GM19455 (cell line): ENCODE data around the gene GRIA4.

ENCODE experiments used
- ATAC-seq: cut with Tn5 transposase; IDR thresholded peaks from one replicate; pipeline ENCODE4 v1.9.1; 2021; ENCODE audit not compliant: unreplicated experiment

The GRIA4 gene

DNA sequence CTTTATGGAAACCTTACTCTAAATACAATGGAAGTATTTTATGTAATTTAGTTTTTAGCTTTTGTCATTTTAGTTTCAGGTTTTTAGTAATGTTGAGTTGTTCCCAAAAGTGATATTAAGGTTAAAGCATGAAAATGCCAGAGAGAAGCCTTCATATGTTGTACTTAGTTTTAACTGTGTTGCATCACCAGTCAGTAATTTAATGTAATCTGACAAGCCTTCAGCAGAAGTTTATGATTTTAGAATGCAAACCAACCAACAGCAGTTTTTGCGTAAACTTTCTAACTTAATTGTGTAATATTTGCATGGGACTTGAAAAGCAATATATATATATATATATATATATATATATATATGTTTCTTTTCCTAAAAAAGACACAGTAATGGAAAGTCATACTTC lies 301.6 kb downstream of the GRIA4 start:
- ATAC-seq = no peak

DNA sequence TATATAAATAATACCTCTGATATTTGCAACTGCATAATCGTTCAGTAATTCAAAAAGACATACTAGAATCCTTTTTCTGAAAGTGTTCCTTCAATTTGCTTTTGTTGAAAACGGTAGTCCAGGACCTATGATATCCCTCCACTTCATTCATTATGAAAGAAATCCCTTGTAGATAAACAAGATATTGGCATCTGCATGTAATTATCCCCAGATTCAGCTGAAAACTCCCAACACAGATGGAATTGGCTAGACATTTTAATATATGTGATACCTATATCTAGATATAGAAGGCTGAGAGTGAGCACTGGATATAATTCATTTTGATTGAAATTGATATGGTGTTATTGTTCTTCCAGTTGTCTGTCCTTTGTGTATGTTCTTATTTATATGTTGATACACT lies 302.8 kb downstream of the GRIA4 start:
- ATAC-seq = no peak

DNA sequence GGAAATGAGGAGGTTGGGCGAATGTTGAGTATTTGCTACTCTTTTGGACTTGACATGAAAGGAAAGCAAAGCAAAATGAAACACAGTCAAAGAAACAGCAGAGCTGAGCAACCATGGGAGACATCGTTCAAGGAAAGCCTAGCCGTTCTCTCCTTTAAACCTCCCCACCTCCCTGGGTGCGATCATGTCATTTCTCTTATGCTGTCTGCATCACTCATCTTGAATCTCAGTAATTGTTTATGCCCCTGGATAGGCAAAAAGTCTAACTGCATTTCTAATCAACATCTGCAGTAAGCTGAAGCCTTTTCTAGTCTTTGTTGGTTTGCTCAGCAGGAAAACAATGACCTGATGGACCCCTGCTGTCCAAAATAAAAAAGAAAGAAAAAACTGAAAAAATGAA lies 305.1 kb downstream of the GRIA4 start:
- ATAC-seq = no peak

DNA sequence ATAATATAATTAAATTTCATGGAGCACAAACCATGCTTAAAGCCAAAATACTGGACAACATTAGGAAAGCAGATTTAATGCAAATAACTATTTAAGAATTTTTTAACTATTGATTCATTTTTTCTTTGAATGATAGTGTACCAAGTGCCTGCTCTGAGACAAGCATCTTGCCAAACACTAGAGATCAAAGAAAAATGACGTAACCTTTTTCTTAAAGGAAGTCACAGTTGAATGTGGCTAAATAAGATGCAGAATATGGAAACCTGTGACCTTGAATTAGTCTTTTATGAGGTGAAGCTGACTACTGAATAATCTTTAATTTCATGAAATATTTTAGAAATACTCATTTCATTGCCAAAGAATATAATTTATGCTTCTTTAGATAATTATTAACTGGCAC lies 308.2 kb downstream of the GRIA4 start:
- ATAC-seq = no peak

DNA sequence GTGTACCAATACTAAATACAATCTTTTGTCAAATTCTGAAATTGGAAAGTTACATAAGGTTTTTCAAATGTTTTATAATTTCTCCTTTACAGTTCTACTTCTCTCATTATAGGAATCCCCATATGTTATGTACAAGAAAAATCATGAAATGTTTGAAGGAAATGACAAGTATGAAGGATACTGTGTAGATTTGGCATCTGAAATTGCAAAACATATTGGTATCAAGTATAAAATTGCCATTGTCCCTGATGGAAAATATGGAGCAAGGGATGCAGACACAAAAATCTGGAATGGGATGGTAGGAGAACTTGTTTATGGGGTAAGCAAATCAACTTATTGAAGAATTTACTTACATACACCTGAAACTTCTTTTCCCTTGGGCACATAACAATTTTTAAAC lies 308.7 kb downstream of the GRIA4 start:
- no peak for ATAC-seq

DNA sequence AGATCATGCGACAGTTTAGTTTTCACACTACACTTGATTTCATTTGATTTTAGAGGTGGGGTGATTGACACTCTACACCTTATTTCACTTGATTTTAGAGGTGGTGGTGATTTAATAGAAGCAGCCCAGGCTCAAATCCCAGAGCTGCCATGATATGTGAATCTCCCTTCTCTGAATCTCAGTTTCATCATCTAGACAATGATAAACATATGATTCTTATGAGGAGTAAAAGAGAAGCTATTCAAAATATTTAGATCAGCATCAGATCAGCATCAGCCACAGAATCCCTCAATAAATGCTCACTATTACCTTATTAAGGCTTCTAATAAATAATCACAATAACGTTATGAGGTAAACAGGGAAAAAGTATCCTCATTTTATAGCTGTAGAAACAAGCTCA lies 313.4 kb downstream of the GRIA4 start:
- no peak for ATAC-seq

DNA sequence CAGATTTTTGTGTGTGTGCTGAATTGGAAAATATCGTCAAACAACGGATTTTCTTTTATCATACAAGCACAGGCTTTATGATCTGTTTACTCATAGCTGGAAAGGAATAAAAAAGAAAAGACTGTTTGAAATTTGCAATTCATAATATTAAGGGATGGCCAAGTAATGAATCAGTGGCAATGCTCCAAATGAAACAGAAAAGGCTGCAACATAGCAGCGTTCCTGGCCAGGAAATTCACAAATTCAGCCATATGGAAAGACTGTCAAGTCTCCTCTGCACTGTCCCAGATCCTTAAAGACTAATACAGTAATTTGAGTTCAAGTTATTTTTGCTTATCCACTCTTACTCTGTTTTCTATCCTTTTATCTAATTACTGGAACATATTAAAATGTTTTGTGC lies 313.9 kb downstream of the GRIA4 start:
- ATAC-seq = no peak

DNA sequence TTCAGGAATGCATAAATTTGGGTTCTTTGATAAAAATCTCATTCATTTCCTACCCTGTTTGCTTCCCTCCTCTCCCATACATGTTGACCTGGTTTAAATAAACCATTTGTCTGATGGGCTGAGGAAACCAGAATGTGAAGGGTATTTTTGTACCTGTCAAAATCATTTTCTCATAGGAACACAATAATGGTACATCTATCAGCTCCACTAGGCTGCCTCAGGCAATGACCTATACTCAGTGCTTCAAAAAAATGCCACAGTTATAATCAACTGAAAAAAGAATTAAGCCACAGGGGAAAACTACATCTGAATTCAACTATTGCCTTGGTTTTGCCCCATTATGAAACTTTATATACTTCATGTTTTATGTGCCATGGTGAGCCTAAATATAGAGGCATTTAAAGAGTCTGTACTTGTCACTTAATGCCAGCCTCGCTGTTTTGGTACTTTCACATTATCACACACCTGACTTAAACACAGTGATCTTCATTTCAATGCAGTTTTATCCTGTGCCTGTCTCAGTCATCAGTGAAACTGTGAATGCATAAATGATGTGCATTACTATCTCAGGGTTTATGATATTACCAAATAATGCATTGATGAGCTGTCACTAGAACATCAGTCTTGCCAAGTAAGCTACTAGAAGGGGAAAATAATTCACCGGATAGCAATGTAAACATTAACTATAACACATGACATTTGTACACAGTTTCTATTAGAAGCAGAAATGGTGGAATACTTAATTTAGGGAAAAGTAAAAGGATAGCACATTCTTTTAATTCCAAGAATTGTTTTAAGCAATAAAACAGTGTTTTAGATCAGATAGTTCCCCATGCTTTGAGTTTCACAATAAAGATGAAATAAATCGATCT lies 319.4 kb downstream of the GRIA4 start:
- ATAC-seq = no peak

DNA sequence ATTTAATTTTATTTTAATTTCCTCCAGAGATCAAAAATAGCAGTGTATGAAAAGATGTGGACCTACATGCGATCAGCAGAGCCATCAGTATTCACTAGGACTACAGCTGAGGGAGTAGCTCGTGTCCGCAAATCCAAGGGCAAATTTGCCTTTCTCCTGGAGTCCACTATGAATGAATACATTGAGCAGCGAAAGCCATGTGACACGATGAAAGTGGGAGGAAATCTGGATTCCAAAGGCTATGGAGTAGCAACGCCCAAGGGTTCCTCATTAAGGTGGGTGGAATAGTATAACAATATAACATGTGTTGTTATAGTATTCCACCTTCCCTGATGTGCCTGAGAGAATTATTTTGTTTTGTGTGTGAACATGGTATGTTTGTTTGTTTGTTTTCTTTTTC lies 323.8 kb downstream of the GRIA4 start:
- no peak for ATAC-seq

DNA sequence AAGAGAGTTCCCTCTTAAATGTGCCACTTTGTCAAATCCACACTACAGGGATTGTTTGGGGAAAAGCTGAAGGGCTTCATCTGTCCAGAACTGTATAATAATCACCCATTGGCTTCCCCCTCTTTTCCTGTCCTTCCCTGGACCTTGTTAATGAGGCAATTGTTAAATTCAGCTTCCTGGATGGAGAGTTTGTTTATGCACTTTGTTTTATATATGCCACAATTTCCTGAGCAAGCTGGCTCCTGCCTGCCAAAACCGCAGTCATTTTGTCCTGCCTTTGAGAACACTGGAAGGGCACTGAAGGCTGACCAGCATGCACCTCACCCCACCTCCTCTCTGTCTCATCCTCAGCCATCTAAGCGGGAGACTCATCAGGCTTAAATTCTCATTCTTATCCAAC lies 325.9 kb downstream of the GRIA4 start:
- ATAC-seq = no peak

DNA sequence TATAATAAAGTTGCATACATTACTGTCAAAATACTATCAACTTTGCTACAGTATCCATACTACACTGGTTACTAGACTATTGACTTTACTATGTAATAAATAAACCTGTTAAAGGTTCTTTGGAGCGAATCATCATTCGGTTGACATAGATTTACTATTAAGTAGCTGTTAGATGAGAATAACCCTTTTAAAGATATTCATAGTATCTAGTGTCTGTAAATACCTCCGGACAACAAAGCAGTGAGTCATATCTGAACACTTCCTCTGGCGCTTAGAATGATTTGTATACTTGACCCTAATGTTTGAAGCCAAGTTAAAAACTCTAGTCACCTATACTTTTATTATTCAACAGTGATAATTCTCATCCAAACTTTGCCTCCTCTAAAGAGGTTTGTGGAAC lies 327.5 kb downstream of the GRIA4 start:
- ATAC-seq = no peak

DNA sequence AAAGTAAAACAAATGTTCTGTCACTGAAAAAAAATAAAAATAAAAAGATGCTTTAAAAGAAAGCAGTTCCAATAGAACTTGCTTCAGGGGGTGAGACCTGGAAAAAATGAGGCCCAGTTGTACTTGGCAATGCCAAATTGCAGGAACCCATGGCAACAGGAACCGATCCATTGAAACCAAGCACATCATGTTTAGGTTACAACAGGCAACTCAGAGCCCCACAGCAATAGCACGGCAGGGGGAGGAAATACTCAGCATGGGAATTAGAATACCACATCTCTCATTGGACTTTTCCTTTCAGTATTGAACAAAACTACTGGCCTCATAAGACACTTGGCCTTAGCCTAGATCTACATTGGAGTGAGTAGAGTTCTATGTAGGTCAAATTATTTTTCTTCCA lies 327.9 kb downstream of the GRIA4 start:
- ATAC-seq = no peak

DNA sequence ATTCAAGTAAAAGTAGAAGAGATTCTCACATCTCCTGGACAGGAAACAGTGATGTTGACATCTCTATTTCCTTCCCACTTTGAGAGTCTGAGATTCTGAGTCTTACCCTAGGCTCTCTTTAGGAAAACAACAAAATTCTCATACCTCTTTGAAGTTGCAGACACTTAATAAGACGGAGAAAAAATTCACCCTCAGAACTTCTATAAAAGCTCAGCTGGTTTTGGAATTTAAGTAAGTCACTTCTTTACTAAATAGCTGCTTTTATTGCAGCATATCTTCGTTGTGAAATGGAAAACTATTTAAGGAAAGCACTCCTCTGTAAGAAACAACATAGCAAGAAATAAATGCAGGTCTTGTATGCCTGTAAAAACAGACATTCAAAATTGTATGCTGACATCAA lies 333.0 kb downstream of the GRIA4 start:
- ATAC-seq = no peak

DNA sequence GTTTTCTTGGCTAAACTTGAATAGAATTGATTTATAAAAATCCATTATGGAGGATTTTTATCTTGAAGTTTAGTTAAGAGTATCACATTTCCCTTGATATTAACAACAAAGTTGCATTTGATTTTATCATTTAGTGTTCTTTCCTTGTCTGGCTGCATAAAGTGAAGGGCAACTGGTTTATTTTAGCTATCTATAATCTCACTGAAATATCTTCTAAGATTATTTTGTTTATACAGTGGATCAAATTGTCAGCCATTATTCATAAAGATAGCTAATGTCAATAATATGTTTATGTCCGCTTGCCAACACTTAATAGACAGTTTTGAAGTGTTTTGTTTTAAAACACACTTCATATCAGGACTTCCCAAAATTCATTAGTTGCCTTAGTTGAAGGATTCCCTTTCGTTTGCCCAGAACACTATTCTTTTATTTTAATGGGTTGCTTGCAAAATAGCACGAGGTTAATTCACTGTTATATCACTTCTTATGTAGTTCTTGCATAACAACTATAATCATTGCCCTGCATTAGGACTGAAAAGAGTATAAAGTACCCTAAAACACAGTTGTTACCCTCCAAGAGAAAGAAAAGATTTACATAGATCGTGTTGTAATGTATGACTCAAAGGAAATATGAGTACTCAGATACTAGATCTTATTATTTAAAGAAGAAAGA lies 339.2 kb downstream of the GRIA4 start:
- ATAC-seq = no peak

DNA sequence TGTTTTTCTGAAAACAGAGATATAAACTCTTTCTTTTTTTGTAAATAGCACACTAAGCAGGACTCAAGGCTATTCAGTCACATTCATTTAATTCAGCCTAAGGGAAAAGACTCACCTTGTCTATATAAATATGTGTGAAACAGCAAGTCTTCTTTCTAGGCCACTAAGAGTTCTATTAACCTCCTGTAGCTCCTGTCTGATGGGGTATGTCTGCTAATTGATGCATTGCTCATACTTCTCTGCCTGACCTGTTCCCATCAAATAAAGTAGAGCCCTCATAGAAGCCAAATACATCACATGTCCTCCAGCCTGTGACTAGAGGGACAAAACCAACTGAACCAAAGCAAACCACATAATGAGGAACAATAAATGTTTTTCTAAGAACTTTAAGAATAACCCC lies 344.0 kb downstream of the GRIA4 start:
- ATAC-seq = no peak

DNA sequence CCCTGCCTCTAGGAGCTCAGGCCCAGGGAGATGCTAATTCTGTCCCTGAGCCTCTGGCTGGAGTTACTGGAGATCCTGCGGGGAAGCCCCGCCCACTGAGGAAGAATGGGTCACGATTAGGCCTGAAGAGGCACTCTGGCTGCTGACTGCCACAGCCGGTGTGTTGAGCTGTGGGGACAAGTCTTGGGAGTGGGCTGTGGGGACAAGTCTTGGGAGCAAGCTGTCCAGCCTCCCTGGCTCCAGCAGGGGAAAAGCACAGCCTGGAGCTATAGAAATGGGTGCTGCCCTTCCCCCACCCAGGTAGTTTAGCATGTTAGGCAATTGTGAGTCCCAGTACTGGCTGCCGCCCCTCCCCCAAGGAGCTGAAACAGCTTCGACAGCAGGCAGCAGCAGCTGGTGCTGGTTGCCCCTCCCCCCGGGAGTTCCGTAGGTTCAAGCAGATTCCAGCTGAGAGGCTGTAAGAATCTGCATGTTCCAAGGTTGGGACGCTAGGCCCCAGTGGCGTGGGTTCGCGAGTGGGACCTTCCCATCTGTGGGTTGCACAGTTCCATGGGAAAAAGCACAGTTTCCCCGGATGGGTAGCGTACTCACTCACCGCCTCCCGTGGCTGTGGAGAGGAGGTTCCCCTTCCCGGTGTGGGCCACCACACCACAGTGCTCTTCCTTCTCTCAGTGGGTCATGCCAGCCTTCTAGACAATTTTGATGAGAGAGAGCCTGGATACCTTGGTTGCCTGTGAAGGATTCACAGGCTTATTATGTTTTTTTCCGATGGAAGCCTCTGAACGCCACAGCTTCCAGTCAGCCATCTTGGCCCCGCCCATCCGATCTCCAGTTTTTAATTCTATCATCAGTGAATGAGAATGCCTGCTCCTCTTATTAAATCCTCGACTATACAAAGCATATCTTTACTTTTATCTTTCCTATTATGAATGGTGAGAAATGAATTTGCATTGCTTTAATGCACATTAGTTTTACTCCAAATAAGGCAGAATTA lies 350.7 kb downstream of the GRIA4 start:
- no peak for ATAC-seq

DNA sequence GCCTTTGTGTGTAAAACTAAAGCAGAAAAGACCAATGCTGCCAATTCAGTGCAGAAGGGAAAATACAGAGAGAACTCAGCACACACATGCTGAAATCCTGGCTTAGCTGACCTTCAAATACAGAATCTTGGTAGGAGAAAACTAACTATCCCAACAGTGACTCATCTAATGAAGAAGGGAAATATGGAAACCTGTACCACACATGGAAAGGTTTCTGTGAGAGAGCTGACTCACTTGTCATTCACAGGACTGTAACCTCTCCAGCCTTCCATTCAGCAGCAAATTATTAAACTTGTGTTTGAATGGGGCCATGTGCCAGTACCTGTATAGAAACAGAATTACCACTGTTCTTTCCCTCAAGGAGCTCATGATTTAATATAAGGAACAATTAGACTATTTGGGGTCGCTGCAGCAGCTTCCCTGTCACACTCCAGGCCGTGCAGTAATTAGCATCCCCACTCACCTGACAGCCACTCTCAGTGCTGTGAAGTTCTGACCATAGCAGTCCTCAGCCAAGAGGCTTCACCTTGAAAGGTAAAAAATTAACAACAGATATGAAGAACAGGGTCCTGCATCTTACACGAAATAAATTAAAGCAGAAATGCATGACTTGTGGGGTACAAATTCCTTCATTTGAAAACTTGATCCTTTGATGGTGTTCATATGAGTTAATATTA lies 358.3 kb downstream of the GRIA4 start:
- no peak for ATAC-seq

DNA sequence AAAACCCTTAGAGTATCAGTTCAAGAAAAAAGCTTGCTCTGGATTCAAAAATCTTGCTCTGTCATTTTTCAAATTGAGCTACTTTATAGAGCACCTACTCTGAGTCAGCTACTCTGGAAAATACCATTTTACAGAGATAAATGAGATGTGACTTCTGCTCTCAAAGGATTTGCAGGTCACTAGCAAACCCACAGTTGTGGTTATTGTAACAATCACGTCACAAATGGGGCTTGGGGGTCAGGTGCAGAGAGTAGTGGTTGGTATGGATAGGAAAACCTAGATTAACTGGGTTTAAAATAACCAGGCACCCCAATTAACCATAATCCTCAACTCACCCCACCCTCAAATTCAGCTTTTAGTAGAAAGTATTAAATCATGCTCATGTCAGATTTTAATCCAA lies 359.9 kb downstream of the GRIA4 start:
- no peak for ATAC-seq

DNA sequence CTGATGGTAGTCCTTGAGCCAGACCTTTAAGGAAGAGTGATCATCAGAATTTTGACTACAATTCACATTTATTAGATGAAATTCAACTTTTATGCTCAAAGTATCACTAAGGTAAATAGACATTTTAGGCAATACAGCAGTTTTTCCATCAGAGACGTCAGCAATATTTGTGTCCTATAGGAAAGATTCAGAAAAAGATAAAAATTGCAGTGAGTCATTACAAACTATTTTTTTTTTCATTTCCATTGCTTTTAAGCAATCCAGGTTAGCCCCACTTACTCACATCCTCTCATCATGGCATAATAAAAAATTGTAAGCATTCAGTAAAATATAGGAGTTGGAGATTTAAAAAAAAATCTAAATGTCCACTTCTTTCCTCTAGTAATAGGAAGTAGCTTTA lies 365.3 kb downstream of the GRIA4 start:
- ATAC-seq = no peak

DNA sequence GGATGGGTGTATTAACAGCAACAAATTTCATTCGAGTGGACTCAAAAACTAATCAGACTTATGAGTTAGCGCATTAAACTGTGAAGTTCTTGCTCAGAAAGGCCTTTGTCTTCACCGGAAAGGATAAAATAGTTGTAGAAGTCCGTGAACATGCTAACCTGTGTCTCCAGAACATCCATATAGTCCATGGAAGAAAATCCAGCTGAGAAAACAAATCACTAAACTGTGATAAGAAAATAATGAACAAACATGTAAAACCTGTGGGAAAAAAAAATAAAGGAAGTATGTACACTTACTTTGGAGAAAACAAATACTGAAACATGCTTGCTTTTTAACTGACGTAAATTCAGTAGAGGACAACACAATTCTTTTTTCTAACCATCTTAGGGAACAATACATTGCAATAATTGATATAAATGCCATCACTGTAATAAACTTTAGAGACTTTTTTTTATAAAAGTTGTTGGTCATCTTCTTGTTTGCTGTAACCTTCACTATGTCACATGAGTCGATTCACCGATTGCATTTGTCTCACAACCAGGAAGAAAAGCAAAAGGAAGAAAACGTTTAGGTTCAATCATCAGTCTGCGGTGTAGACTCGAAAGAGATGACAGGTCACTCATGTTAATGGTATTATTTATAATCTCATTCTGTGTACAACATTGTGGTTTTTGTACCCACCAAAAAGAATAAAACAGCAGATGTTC lies 370.3 kb downstream of the GRIA4 start:
- no peak for ATAC-seq
